Measurements from ENCODE around the gene TMEM117. TPM values are rescaled to one million over a fixed set of nuclear protein-coding genes. Genes with fewer than 3 reads are reported as not detected.

Gene TMEM117
- total and polyA plus RNA-seq, 2 donors (not counting 1 experiment from before 2014, with no cell fraction given), result 2.0 to 10.4 TPM

DNA sequence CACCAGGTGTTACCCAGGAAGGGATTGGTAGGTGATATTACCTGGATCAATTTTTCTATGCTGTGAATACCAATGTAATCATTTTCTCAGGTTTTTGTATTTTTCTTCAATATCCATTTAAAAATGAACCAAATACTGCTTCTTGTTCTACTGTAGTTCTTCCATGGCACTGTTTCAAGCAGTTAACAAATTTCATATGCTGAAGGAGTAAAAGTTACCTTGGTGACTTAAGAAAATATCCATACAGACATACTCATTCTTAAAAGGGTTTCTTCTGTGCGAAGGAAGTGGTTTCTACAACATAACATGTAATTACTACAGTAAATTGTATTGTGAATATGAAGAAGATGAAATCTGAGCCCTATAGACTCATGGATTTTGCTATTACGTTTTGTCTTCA, 222.5 kb downstream of the TMEM117 start:
- TF ChIP-seq CTCF (IDR thresholded peaks at IDR 0.05), result no peak
- no peak for TF ChIP-seq EZH2 (IDR thresholded peaks at IDR 0.05; ENCODE audit: borderline replicate concordance, insufficient read depth, low read depth, low read length, poor library complexity, severe bottlenecking)
- no peak overlapping the region for H3K4me3 ChIP-seq (ENCODE audit: control extremely low read depth in 1 of 5, extremely low read depth in 1 of 5, insufficient read depth in 1 of 5, low read depth in 2 of 5, low read length in 4 of 5)
- H3K79me2 ChIP-seq (ENCODE audit: control insufficient read depth, insufficient read depth, low read length), result no peaks in the 10 kb centered on the region
- ATAC-seq (ENCODE audit: low read depth), result no peak
- H3K4me3 Mint-ChIP-seq, result no peak overlapping the region
- H3K27ac Mint-ChIP-seq, result no peak overlapping the region
- DNase-seq, result no peak
- no peaks in the 10 kb centered on the region for H3K9me3 ChIP-seq (ENCODE audit: control extremely low read depth in 1 of 3, control insufficient read depth in 2 of 3, insufficient read depth in 1 of 3, low read length in 2 of 3)
- H4K20me1 ChIP-seq (ENCODE audit: control insufficient read depth, insufficient read depth, low read length, poor library complexity, severe bottlenecking), result no peaks in the 10 kb centered on the region
- H3K27me3 ChIP-seq (replicated peaks in 1 of 4; ENCODE audit: control extremely low read depth in 1 of 4, control insufficient read depth in 3 of 4, insufficient read depth in 4 of 4, low read length in 3 of 4), result no peaks in the 10 kb centered on the region
- WGBS (ENCODE audit: insufficient coverage), result no CpG with 5 or more reads among the region's 2 CpGs
- no peaks in the 10 kb centered on the region for H3K4me1 ChIP-seq (ENCODE audit: control insufficient read depth in 2 of 2, insufficient read depth in 2 of 2, low read length in 2 of 2)
- CTCF ChIA-PET, result no interaction called here
- H3K27me3 Mint-ChIP-seq, result no peaks in the 10 kb centered on the region
- H3K4me2 ChIP-seq (replicated peaks; ENCODE audit: low read depth, low read length, poor library complexity, severe bottlenecking), result no peak overlapping the region
- no peaks in the 10 kb centered on the region for H3K36me3 ChIP-seq (replicated peaks in 1 of 2; ENCODE audit: control extremely low read depth in 1 of 2, control insufficient read depth in 1 of 2, extremely low read depth in 1 of 2, insufficient read depth in 2 of 2, low read length in 1 of 2)
- no peaks in the 10 kb centered on the region for H3K4me1 Mint-ChIP-seq
- H3K9me3 Mint-ChIP-seq (ENCODE audit: insufficient read depth), result no peaks in the 10 kb centered on the region
- no peak overlapping the region for H2AFZ ChIP-seq (ENCODE audit: insufficient read depth, low read depth, low read length, poor library complexity, severe bottlenecking)
- POLR2A ChIA-PET, result no interaction called here
- no peak overlapping the region for H3K27ac ChIP-seq (ENCODE audit: low read length in 2 of 2)
- intact Hi-C loops (cut with micrococcal nuclease), result no loop called here
- H3K9ac ChIP-seq (ENCODE audit: low read length), result no peak overlapping the region

GRCh38 chr12:44059476-44059875, 223.6 kb downstream of the TMEM117 start:
- Histone ChIP-seq H3K4me2 (replicated peaks; ENCODE audit: low read depth, low read length, poor library complexity, severe bottlenecking) (no peak overlapping the region), H3K4me3 (ENCODE audit: control extremely low read depth in 1 of 5, extremely low read depth in 1 of 5, insufficient read depth in 1 of 5, low read depth in 2 of 5, low read length in 4 of 5) (no peak overlapping the region), H3K27me3 (replicated peaks in 1 of 4; ENCODE audit: control extremely low read depth in 1 of 4, control insufficient read depth in 3 of 4, insufficient read depth in 4 of 4, low read length in 3 of 4) (no peaks in the 10 kb centered on the region), H3K9ac (ENCODE audit: low read length) (no peak overlapping the region), H3K36me3 (replicated peaks in 1 of 2; ENCODE audit: control extremely low read depth in 1 of 2, control insufficient read depth in 1 of 2, extremely low read depth in 1 of 2, insufficient read depth in 2 of 2, low read length in 1 of 2) (no peaks in the 10 kb centered on the region), H3K4me1 (ENCODE audit: control insufficient read depth in 2 of 2, insufficient read depth in 2 of 2, low read length in 2 of 2) (no peaks in the 10 kb centered on the region), H3K9me3 (ENCODE audit: control extremely low read depth in 1 of 3, control insufficient read depth in 2 of 3, insufficient read depth in 1 of 3, low read length in 2 of 3) (no peaks in the 10 kb centered on the region), H3K79me2 (ENCODE audit: control insufficient read depth, insufficient read depth, low read length) (no peaks in the 10 kb centered on the region), H4K20me1 (ENCODE audit: control insufficient read depth, insufficient read depth, low read length, poor library complexity, severe bottlenecking) (no peaks in the 10 kb centered on the region), H3K27ac (ENCODE audit: low read length in 2 of 2) (no peak overlapping the region), H2AFZ (ENCODE audit: insufficient read depth, low read depth, low read length, poor library complexity, severe bottlenecking) (no peak overlapping the region)
- no peak overlapping the region for H3K4me3 Mint-ChIP-seq
- intact Hi-C loops (cut with micrococcal nuclease), result no loop called here
- H3K9me3 Mint-ChIP-seq (ENCODE audit: insufficient read depth), result no peaks in the 10 kb centered on the region
- POLR2A ChIA-PET, result no interaction called here
- H3K27ac Mint-ChIP-seq, result no peak overlapping the region
- no peak for TF ChIP-seq EZH2 (IDR thresholded peaks at IDR 0.05; ENCODE audit: borderline replicate concordance, insufficient read depth, low read depth, low read length, poor library complexity, severe bottlenecking)
- no peak for TF ChIP-seq CTCF (IDR thresholded peaks at IDR 0.05)
- no peaks in the 10 kb centered on the region for H3K27me3 Mint-ChIP-seq
- CTCF ChIA-PET, result no interaction called here
- ATAC-seq (ENCODE audit: low read depth) (no peak), DNase-seq (no peak)
- H3K4me1 Mint-ChIP-seq, result no peaks in the 10 kb centered on the region

Data from B cell (primary cell).